Gastroesophageal sphincter (tissue), 4 donors: ENCODE measurements around the gene RANBP10. TPM values are rescaled to one million over a fixed set of nuclear protein-coding genes. Genes with fewer than 3 reads are reported as not detected.

ENCODE experiments used
- ATAC-seq: fragments of 150-250 bp; one replicate; pipeline ENCODE4 v1.9.1; 2016; ENCODE audit warnings: mild to moderate bottlenecking, moderate library complexity
- H3K27ac ChIP-seq, 4 donors: fragments of 200-600 bp; sonication (generic) in 3 of 4; 1 replicate in 3 of 4; 2 replicates in 1 of 4; pipeline ENCODE4 v1.5.1; 2016 to 2019
- H3K27me3 ChIP-seq: fragments of 200-600 bp; sonication (generic); one replicate; pipeline ENCODE4 v1.5.1; 2019
- H3K36me3 ChIP-seq, 2 donors: fragments of 200-600 bp; sonication (generic); one replicate each; pipeline ENCODE4 v1.5.1; 2019; ENCODE audit warnings: control low read depth in 1 of 2
- H3K4me1 ChIP-seq, 3 donors: fragments of 200-600 bp; sonication (generic); 1 replicate in 2 of 3; 2 replicates in 1 of 3; pipeline ENCODE4 v1.5.1; 2016 to 2019; ENCODE audit warnings: control low read depth in 2 of 3
- H3K4me3 ChIP-seq, 2 donors: fragments of 200-600 bp; sonication (generic); one replicate each; pipeline ENCODE4 v1.5.1; 2019; ENCODE audit warnings: mild to moderate bottlenecking in 1 of 2, moderate library complexity in 1 of 2
- H3K9me3 ChIP-seq, 3 donors: fragments of 200-600 bp; sonication (generic); one replicate each; pipeline ENCODE4 v1.5.1; 2017 to 2019; ENCODE audit warnings: control low read depth in 2 of 3
- EP300 ChIP-seq: sonication (generic); formaldehyde crosslinking; IDR thresholded peaks from one replicate; pipeline ENCODE4 v1.6.1; 2017; ENCODE audit warnings: antibody characterized with exemption, mild to moderate bottlenecking
- POLR2A ChIP-seq, 2 donors: fragments of 450-650 bp; IDR thresholded peaks; one replicate each; pipeline ENCODE4 v1.6.1; 2017; ENCODE audit warnings: antibody characterized with exemption in 2 of 2, mild to moderate bottlenecking in 2 of 2, moderate library complexity in 1 of 2
- POLR2AphosphoS5 ChIP-seq: sonication (generic); formaldehyde crosslinking; IDR thresholded peaks from one replicate; pipeline ENCODE4 v1.6.1; 2017; ENCODE audit warnings: antibody characterized with exemption
- WGBS, 2 donors: methylation state at CpG; one replicate each; pipeline ENCODE4 v1.1.5; 2018; ENCODE audit warnings: low coverage in 1 of 2; 5-methylcytosine and 5-hydroxymethylcytosine counted together
- total RNA-seq, 4 donors: library from RNA; depleted of rRNA; stranded (reverse); fragments of >200 nt; gene quantifications; one replicate each; pipeline ENCODE4 v1.1.0, GENCODE V29; 2016
- TF ChIP-seq, protein P1 (sequence below), 4 experiments: fragments of 200-600 bp in 2 of 4; fragments of 450-650 bp in 2 of 4; sonication (generic) in 1 of 4; IDR thresholded peaks; one replicate each; pipeline ENCODE4 v1.5.1; 2017 to 2019; ENCODE audit warnings: antibody characterized with exemption in 4 of 4, mild to moderate bottlenecking in 2 of 4, moderate library complexity in 2 of 4

The RANBP10 gene
- total RNA-seq, 4 donors from 2014 or later: 6.0 to 12.3 (median 8.4) TPM

DNA sequence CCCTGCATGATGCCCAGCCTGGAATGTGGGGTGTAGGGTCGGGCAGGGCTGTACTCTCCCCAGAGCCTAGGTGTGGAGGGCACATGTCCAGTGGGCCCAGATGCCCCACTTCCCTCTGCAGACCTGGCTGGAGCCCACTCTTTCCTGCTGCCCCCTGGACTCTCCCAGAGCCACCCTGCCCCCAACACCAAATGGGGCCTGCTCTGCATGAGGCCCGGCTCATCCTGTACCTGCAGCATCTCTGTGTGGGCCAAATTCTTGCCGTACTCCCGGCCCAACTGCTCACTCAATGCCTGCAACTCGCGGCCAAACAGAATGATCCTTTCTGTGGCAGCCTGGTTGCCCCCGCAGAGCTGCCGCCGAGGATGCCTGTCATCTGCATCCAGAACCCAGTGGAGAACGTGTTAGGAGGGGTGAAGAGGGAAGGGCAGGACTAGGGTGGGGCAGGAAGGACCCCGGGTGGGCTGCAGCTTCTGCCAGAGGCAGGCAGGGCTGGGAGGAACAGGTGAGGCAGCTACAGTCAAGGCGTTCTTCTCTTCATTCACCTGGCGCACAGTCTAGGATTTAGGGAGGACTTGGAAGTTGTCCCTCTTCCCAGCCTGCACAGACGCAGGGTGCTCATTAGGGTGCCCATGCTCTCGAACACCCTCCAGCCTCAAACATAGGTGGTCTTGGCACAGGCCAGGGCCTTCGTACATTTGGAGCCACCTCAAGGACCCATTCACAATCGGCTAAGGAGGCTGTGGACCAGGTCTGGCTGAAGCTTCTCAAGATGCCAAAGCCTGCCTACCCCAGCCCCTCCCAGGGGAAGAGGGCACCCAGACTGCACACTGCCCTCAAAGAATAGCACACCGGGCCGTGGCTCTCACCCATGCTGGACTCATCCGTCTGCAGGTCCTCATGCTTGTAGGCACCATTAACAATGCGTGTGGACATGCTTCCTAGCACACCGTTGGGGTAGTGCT is 78.6 kb downstream of the RANBP10 start:
- H3K9me3 ChIP-seq: no peaks in the 10 kb centered on the region
- whole genome bisulfite sequencing, 2 donors: 52 to 80% methylated on average over 1 to 3 of the region's 22 CpGs
- no peaks in the 10 kb centered on the region for H3K4me1 ChIP-seq
- no peak for ATAC-seq
- H3K36me3 ChIP-seq: peaks cover 0 to 95% of the 10 kb centered on the region in 2 donors
- H3K27me3 ChIP-seq: no peaks in the 10 kb centered on the region
- H3K27ac ChIP-seq: no peak overlapping the region
- H3K4me3 ChIP-seq: no peak overlapping the region
- no peak for TF ChIP-seq POLR2A (IDR thresholded peaks at IDR 0.05)
- TF ChIP-seq, protein P1, sequence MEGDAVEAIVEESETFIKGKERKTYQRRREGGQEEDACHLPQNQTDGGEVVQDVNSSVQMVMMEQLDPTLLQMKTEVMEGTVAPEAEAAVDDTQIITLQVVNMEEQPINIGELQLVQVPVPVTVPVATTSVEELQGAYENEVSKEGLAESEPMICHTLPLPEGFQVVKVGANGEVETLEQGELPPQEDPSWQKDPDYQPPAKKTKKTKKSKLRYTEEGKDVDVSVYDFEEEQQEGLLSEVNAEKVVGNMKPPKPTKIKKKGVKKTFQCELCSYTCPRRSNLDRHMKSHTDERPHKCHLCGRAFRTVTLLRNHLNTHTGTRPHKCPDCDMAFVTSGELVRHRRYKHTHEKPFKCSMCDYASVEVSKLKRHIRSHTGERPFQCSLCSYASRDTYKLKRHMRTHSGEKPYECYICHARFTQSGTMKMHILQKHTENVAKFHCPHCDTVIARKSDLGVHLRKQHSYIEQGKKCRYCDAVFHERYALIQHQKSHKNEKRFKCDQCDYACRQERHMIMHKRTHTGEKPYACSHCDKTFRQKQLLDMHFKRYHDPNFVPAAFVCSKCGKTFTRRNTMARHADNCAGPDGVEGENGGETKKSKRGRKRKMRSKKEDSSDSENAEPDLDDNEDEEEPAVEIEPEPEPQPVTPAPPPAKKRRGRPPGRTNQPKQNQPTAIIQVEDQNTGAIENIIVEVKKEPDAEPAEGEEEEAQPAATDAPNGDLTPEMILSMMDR (IDR thresholded peaks at IDR 0.05): no peak
- TF ChIP-seq POLR2AphosphoS5: no peak
- no peak for TF ChIP-seq EP300

DNA sequence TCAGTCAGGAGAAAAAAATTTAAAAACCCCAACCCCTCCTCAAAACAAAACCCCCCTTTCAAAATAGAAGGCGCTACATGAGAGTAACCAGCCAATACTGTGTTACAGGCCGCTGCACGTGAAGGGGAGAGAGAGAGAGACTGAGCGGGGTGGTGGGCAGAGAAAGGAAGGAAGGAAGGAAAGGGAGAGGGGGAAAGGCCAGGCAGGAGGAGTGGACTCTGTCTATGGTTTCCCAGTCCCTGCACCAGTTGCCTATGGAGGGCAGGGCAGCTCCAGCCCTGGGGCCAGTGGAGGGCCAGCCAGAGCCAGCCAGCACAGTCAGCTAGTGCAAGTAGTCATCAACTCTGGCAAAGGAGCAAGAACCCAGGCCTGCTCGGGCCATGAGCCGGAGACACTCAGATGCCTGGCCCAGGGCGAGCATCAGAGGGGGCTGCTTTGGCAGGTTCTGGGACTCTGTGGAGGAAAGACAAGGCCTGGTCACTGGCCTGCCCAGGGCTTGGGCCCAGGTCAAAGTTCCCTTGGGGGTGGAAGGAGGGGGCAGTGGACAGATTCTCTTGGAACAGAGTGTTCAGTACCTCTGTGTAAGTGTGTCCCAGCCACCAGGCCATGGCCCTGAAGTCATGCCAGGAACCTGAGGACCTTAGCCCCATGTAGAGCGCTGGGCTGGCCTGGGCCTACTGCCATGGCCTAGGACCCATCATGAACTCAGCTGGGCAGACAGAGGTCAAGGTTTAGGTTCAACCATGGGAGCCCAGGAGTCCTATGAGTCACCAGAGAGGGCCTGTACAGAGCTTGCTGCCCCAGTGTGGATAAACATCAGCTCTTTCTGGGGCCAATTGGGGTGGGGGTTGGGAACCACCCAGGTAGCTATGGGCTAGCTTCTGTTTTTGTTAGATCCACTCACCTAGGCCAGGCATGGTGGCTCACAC is 80.0 kb downstream of the RANBP10 start:
- no peak for ATAC-seq
- TF ChIP-seq EP300 (no peak), POLR2AphosphoS5 (no peak), POLR2A (IDR thresholded peaks at IDR 0.05) (no peak)
- TF ChIP-seq, protein P1 (IDR thresholded peaks at IDR 0.05): no peak
- Histone ChIP-seq H3K4me1 (no peaks in the 10 kb centered on the region), H3K27ac (no peak overlapping the region), H3K36me3 (peaks cover 0 to 87% of the 10 kb centered on the region in 2 donors), H3K27me3 (no peaks in the 10 kb centered on the region), H3K9me3 (no peaks in the 10 kb centered on the region), H3K4me3 (no peak overlapping the region)
- WGBS, 2 donors: 82 to 89% methylated on average over 2 to 4 of the region's 8 CpGs

DNA sequence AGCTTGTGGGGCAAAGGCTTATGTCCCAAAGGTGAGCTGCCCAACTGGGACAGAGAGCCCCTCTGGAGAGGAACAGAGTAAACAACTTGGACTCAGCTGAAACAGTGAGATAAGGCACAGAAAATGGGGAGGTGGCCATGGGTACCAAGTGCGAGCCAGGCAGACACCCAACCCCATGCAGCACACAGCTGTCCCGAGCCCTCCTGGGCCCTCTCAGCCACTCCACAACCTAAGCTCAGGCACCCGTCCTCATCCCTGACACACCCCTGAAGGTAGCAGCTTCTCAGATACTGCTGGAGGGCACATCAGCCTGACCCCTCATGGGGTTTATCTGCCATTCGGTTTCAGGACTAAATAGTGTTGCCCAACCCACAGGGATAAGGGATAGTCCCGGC is 82.5 kb downstream of the RANBP10 start:
- no peak for TF ChIP-seq EP300
- TF ChIP-seq, protein P1 (IDR thresholded peaks at IDR 0.05): no peak
- no peak for TF ChIP-seq POLR2A (IDR thresholded peaks at IDR 0.05)
- no peak for TF ChIP-seq POLR2AphosphoS5
- 90% methylated on average over 2 of the region's 5 CpGs; no CpG with 5 or more reads in 1 of the 2 donors for WGBS, 2 donors
- Histone ChIP-seq H3K4me3 (no peak overlapping the region), H3K4me1 (peaks cover 0 to 11% (median 6%) of the 10 kb centered on the region in 3 donors), H3K36me3 (peaks cover 0 to 62% of the 10 kb centered on the region in 2 donors), H3K9me3 (no peaks in the 10 kb centered on the region), H3K27me3 (no peaks in the 10 kb centered on the region), H3K27ac (no peak overlapping the region)
- no peak for ATAC-seq

DNA sequence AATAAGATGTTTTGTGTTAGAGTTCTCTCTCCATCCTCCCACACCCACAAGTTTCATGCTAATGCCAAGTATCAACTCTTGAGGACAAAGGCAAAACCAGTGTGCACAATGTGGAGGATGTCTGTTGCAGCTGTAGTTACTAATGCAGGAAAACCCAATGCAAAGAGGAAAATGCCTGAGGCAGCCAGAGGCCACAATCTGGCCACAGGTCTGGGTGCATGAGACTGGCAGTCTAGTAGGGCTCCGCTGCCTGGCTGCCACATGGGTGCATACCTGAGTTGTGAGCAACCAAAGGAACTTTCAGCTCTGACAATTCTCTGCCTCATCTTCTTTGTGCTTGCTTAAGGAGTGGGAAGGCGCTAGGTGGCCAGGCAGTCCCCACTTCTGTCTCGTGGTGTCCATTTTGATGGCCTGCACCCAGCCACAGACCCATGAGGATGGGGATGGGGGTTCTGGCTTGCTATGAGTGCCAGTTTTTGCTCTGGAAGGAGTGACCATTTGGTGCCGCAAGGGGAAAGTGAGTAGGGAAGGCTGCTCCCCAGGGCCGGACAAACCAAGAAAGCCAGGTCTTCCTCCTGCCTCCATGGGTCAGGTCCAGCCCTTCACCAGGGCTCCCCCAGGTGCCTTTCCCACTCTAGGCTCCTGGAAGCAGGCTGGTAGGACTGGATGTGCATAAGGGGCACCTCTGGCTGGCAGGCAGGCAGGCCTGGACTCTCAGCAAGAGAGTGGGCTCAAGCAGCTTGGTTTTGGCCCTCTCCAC is 83.0 kb downstream of the RANBP10 start:
- Histone ChIP-seq H3K27ac (no peak overlapping the region), H3K36me3 (peaks cover 0 to 56% of the 10 kb centered on the region in 2 donors)
- 100% methylated on average over 2 of the region's 5 CpGs; no CpG with 5 or more reads in 1 of the 2 donors for WGBS, 2 donors

More for the DNA sequence above, 83.0 kb downstream of the RANBP10 start:
- no peak for ATAC-seq
- TF ChIP-seq EP300 (no peak), POLR2AphosphoS5 (no peak), POLR2A (IDR thresholded peaks at IDR 0.05) (no peak)
- TF ChIP-seq, protein P1 (IDR thresholded peaks at IDR 0.05): no peak
- Histone ChIP-seq H3K9me3 (no peaks in the 10 kb centered on the region), H3K27me3 (no peaks in the 10 kb centered on the region), H3K4me3 (no peak overlapping the region), H3K4me1 (peaks cover 0 to 15% (median 10%) of the 10 kb centered on the region in 3 donors)
